Suprapubic skin (tissue), 4 donors: ENCODE results near the gene ATP6AP1. TPM values are rescaled to one million over a fixed set of nuclear protein-coding genes. Genes with fewer than 3 reads are reported as not detected.
A peak's percentile ranks its signal among the peaks of the same experiment; 100 is the strongest.

Experiments used
- DNase-seq, 2 donors: peaks; one replicate each; pipeline ENCODE4 v3.0.0-alpha.2; 2019; ENCODE audit warnings: low spot score in 2 of 2
- H3K27ac ChIP-seq: fragments of 200-600 bp; sonication (generic); one replicate; pipeline ENCODE4 v1.5.1; 2019
- H3K27me3 ChIP-seq: fragments of 200-600 bp; sonication (generic); one replicate; pipeline ENCODE4 v1.5.1; 2019
- H3K36me3 ChIP-seq: fragments of 200-600 bp; sonication (generic); one replicate; pipeline ENCODE4 v1.5.1; 2019
- H3K4me1 ChIP-seq: fragments of 200-600 bp; sonication (generic); one replicate; pipeline ENCODE4 v1.5.1; 2019
- H3K4me3 ChIP-seq: fragments of 200-600 bp; sonication (generic); one replicate; pipeline ENCODE4 v1.5.1; 2019; ENCODE audit warnings: mild to moderate bottlenecking
- H3K9me3 ChIP-seq: fragments of 200-600 bp; sonication (generic); one replicate; pipeline ENCODE4 v1.5.1; 2019
- EP300 ChIP-seq: sonication (generic); formaldehyde crosslinking; IDR thresholded peaks from one replicate; pipeline ENCODE4 v1.6.1; 2017; ENCODE audit warnings: antibody characterized with exemption
- POLR2A ChIP-seq, 2 donors: fragments of 450-650 bp; IDR thresholded peaks; one replicate each; pipeline ENCODE4 v1.6.1; 2017; ENCODE audit warnings: antibody characterized with exemption in 2 of 2, mild to moderate bottlenecking in 2 of 2, moderate library complexity in 2 of 2
- POLR2AphosphoS5 ChIP-seq, 3 donors: sonication (generic); formaldehyde crosslinking; IDR thresholded peaks; one replicate each; pipeline ENCODE4 v1.6.1; 2017; ENCODE audit warnings: antibody characterized with exemption in 3 of 3
- WGBS: methylation state at CpG from one replicate; pipeline ENCODE4 v1.1.5; 2018; 5-methylcytosine and 5-hydroxymethylcytosine counted together
- total RNA-seq, 4 donors: library from RNA; depleted of rRNA; stranded (reverse); fragments of >200 nt; gene quantifications; one replicate each; pipeline ENCODE4 v1.1.0, GENCODE V29; 2016
- TF ChIP-seq, protein P1 (sequence below), 2 donors: fragments of 200-600 bp in 1 of 2; fragments of 450-650 bp in 1 of 2; sonication (generic) in 1 of 2; IDR thresholded peaks; one replicate each; pipeline ENCODE4 v1.5.1; 2016 to 2019; ENCODE audit warnings: antibody characterized with exemption in 2 of 2, mild to moderate bottlenecking in 1 of 2, moderate library complexity in 1 of 2

ATP6AP1 gene
- total RNA-seq, 4 donors from 2014 or later, result 47.0 to 64.4 (median 60.0) TPM

DNA sequence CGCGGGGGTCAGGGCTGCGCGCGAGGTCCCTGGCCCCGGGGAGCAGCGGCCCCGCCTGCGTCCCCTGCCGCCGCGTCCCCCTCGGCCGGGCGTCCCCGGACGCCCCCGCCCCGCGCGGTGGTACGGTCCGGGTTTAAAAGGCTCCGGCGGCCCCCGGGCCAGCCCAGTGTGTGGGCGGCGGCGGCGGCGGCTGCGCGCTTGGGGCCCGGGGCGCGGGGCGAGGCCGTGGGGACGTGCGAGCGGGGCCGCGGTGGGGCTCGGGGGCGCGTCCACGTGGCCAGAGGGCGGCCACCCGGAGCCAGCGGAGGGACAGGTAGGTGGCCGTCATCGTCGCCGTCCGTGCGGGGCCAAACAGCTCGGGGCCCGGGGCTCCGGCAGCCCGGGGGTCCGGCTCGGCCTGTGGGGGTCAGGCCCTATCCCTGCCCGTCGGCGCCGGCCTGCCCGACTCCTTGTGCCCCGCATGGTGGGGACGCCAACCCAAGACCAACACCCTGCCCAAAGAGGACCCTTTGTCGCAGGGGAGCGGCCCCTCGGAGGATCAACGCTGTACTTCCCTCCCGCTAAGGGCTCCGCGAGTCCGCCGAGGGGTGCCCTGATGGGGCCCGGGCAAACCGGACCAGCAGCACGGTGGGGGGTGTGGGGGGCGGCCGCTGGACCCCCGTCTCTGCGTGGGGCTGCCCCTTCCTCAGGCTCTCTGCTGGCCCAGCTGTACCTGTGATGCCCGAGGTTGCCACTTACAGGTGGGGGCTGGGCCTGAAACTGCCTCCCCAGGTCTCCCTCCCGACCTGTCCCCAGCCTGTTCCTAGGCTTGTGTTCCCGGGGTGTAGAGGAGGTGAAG lies 29.9 kb downstream of the ATP6AP1 start, which contains the start of gene PLXNA3:
Gene PLXNA3 (plus strand): TSS at position 166 of the 838 bp plus-strand sequence. CDS start 1,903 bp downstream, outside the sequence.
- Histone ChIP-seq H3K9me3 (no peaks in the 10 kb centered on the region), H3K27ac (peak within 1 kb of the TSS; percentile 34), H3K4me3 (peak within 1 kb of the TSS; percentile 62), H3K27me3 (no peaks in the 10 kb centered on the region), H3K36me3 (peaks cover 15% of the 10 kb centered on the region), H3K4me1 (peaks cover 20% of the 10 kb centered on the region)
- no peak for TF ChIP-seq EP300
- no peak for TF ChIP-seq POLR2AphosphoS5 (IDR thresholded peaks at IDR 0.05)
- peak in 1 of 2 donors; percentile 71 for TF ChIP-seq POLR2A (IDR thresholded peaks at IDR 0.05)
- TF ChIP-seq, protein P1, sequence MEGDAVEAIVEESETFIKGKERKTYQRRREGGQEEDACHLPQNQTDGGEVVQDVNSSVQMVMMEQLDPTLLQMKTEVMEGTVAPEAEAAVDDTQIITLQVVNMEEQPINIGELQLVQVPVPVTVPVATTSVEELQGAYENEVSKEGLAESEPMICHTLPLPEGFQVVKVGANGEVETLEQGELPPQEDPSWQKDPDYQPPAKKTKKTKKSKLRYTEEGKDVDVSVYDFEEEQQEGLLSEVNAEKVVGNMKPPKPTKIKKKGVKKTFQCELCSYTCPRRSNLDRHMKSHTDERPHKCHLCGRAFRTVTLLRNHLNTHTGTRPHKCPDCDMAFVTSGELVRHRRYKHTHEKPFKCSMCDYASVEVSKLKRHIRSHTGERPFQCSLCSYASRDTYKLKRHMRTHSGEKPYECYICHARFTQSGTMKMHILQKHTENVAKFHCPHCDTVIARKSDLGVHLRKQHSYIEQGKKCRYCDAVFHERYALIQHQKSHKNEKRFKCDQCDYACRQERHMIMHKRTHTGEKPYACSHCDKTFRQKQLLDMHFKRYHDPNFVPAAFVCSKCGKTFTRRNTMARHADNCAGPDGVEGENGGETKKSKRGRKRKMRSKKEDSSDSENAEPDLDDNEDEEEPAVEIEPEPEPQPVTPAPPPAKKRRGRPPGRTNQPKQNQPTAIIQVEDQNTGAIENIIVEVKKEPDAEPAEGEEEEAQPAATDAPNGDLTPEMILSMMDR (IDR thresholded peaks at IDR 0.05), result no peak
- no peak for DNase-seq
- 52% methylated on average over 43 of the region's 88 CpGs for whole genome bisulfite sequencing

DNA sequence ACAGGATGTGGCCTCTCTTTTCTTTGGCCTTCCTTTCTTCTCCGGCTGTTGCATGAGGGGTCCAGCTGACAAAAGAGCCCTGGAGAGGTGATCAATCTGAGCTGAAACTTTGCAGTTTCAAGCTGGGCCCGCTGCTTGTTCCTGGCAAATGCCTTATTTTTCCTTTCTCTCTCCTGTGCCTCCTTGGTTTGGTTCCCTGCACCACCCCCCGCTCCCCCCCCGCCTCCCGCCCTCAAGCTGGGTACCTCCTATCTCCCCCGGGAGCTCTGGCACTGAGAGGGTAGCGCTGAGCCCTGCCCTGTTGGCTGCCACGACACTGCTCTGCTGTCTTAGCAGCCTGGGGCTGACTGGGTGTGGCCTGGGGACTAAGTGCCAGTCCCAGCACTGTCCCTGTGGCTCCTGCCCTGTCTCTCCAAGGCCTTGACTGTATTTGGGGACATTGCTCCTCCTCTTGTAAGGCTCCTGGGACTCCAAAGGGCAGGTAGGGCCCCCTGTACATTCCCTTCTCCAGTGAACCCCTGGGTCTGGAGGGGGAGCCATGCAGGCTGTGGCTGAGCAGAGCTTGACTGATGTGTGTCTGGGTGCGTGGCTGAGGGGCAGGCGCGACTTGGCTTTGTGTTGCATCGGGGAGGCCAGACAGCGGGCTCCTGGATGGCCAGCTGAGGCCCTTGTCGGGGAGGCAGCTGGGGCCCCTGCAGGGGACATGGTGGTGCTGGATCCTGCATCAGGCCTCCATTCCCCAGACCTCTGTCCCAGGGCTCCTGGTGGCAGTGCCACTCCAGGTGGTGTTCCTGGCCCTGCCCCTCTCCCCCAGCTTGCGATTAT lies 30.7 kb downstream of the ATP6AP1 start:
- no peak overlapping the region for H3K27ac ChIP-seq
- peak overlapping the region; percentile 62 for H3K4me3 ChIP-seq
- H3K36me3 ChIP-seq, result peaks cover 22% of the 10 kb centered on the region
- peaks cover 20% of the 10 kb centered on the region for H3K4me1 ChIP-seq
- 32% methylated on average over 8 of the region's 15 CpGs for WGBS
- no peaks in the 10 kb centered on the region for H3K9me3 ChIP-seq
- no peak for DNase-seq
- H3K27me3 ChIP-seq, result no peaks in the 10 kb centered on the region
- no peak for TF ChIP-seq EP300
- no peak for TF ChIP-seq POLR2A (IDR thresholded peaks at IDR 0.05)
- no peak for TF ChIP-seq POLR2AphosphoS5 (IDR thresholded peaks at IDR 0.05)
- TF ChIP-seq, protein P1 (IDR thresholded peaks at IDR 0.05), result no peak

DNA sequence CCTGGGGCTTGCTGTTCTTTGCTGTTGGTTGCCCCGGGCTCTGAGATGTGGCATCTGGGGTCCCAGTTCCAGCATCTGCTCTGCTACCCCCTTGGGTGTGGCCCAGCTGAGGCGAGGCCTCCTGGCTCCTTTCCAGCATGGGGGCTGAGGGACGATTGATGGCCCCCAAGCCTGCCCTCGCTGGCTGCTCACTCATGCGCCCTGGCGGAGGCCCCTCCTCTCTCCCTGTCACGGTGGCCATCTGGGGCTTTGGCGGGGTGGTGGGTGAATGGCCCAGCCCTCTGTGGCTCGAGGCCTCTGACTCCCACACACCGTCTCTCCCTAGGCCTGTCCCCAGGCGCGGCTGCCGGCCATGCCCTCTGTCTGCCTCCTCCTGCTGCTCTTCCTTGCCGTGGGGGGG lies 31.4 kb downstream of the ATP6AP1 start:
- DNase-seq, result no peak
- H3K27ac ChIP-seq, result no peak overlapping the region

DNA sequence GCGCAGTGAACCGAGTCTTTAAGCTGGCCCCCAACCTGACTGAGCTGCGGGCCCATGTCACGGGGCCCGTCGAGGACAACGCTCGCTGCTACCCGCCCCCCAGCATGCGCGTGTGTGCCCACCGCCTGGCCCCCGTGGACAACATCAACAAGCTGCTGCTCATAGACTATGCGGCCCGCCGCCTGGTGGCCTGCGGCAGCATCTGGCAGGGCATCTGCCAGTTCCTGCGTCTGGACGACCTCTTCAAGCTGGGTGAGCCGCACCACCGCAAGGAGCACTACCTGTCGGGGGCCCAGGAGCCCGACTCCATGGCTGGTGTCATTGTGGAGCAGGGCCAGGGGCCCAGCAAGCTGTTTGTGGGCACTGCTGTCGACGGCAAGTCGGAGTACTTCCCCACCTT lies 31.8 kb downstream of the ATP6AP1 start:
- DNase-seq, result no peak
- Histone ChIP-seq H3K4me3 (peak overlapping the region; percentile 62), H3K9me3 (no peaks in the 10 kb centered on the region), H3K27me3 (no peaks in the 10 kb centered on the region), H3K36me3 (peaks cover 32% of the 10 kb centered on the region), H3K27ac (no peak overlapping the region), H3K4me1 (peaks cover 20% of the 10 kb centered on the region)
- TF ChIP-seq EP300, result no peak
- TF ChIP-seq POLR2A (IDR thresholded peaks at IDR 0.05), result no peak
- TF ChIP-seq, protein P1 (IDR thresholded peaks at IDR 0.05), result no peak
- TF ChIP-seq POLR2AphosphoS5 (IDR thresholded peaks at IDR 0.05), result no peak
- WGBS, result 60% methylated on average over 2 of the region's 26 CpGs

More for the DNA sequence above, 31.4 kb downstream of the ATP6AP1 start:
- no peaks in the 10 kb centered on the region for H3K27me3 ChIP-seq
- 59% methylated on average over 8 of the region's 14 CpGs for WGBS
- H3K36me3 ChIP-seq, result peaks cover 28% of the 10 kb centered on the region
- TF ChIP-seq POLR2AphosphoS5 (IDR thresholded peaks at IDR 0.05) (no peak), EP300 (no peak), POLR2A (IDR thresholded peaks at IDR 0.05) (no peak)
- TF ChIP-seq, protein P1 (IDR thresholded peaks at IDR 0.05), result no peak
- peak overlapping the region; percentile 62 for H3K4me3 ChIP-seq
- no peaks in the 10 kb centered on the region for H3K9me3 ChIP-seq
- peaks cover 20% of the 10 kb centered on the region for H3K4me1 ChIP-seq

DNA sequence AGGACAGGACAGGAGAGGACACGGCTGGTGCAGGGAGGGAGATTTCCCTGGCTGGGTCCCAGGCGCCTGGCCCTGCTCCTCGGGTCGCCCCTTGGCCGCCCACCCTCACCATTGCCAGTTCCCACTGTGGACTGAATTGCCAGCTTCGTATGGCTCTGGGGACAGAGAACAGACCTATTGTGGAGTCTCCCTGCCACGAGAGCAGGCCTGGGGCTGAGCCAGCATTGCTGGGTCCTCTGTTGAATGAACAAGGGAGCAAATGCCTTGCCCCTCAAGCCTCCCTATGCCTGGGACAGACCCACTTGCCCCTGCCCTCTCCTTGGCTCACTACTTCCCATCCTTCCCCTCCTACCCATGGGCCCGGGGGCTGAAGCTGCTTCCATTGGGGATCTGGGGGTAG lies 33.9 kb downstream of the ATP6AP1 start:
- H3K27ac ChIP-seq, result no peak overlapping the region
- H3K4me1 ChIP-seq, result peaks cover 20% of the 10 kb centered on the region
- H3K9me3 ChIP-seq, result no peaks in the 10 kb centered on the region
- 76% methylated on average over 6 of the region's 8 CpGs for WGBS
- peaks cover 52% of the 10 kb centered on the region for H3K36me3 ChIP-seq
- TF ChIP-seq POLR2A (IDR thresholded peaks at IDR 0.05) (no peak), EP300 (no peak), POLR2AphosphoS5 (IDR thresholded peaks at IDR 0.05) (no peak)
- TF ChIP-seq, protein P1 (IDR thresholded peaks at IDR 0.05), result no peak
- H3K4me3 ChIP-seq, result no peak overlapping the region
- no peak for DNase-seq
- no peaks in the 10 kb centered on the region for H3K27me3 ChIP-seq
